Measurements from ENCODE around the gene UCHL5. TPM values are rescaled to one million over a fixed set of nuclear protein-coding genes. Genes with fewer than 3 reads are reported as not detected.

The UCHL5 gene
- total and polyA plus RNA-seq, 4 donors = 14.5 to 29.7 (median 21.6) TPM

DNA sequence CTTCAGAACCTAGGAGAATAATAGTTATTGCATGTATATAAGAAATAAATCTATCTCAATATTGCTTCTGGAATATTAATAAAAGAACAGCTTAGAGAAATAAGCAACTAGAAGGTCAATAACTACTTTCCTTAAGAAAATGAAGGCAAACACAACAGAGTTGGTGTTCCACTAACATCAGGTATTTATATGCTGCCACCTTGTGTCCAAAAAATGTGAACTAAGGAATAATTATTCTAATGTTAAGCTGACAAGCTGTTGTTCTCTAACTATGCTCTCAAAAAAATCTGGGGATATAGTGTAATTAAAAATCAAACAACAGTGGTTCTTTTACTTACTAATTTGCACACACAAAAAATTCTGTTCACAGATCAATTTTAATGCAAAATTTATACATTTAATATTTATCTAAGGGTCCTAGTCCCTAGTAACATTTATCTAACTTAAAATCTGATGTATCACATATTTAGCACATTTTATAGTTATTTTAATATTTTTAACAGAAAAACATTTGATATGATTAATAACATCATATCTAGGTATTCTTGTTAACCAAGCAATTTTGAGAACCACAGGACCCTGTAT lies 39.6 kb downstream of the UCHL5 start:
- Histone ChIP-seq H3K27me3 (ENCODE audit: control insufficient read depth in 4 of 4, insufficient read depth in 4 of 4, low read length in 3 of 4) (no peaks in the 10 kb centered on the region), H3K36me3 (ENCODE audit: control insufficient read depth in 4 of 4, insufficient read depth in 3 of 4, low read depth in 1 of 4, low read length in 3 of 4) (peaks cover 0 to 7% (median 2%) of the 10 kb centered on the region in 4 donors), H3K4me3 (ENCODE audit: low read depth in 1 of 3, low read length in 3 of 3) (no peak overlapping the region), H3K9ac (ENCODE audit: low read depth in 1 of 2, low read length in 2 of 2) (no peak overlapping the region), H3K27ac (ENCODE audit: low read depth in 1 of 2, low read length in 2 of 2) (no peak overlapping the region), H3K9me3 (ENCODE audit: control insufficient read depth in 4 of 4, low read length in 3 of 4) (no peaks in the 10 kb centered on the region), H3K4me1 (ENCODE audit: control insufficient read depth in 4 of 4, insufficient read depth in 4 of 4, low read length in 3 of 4) (no peaks in the 10 kb centered on the region)
- TF ChIP-seq, protein P1, sequence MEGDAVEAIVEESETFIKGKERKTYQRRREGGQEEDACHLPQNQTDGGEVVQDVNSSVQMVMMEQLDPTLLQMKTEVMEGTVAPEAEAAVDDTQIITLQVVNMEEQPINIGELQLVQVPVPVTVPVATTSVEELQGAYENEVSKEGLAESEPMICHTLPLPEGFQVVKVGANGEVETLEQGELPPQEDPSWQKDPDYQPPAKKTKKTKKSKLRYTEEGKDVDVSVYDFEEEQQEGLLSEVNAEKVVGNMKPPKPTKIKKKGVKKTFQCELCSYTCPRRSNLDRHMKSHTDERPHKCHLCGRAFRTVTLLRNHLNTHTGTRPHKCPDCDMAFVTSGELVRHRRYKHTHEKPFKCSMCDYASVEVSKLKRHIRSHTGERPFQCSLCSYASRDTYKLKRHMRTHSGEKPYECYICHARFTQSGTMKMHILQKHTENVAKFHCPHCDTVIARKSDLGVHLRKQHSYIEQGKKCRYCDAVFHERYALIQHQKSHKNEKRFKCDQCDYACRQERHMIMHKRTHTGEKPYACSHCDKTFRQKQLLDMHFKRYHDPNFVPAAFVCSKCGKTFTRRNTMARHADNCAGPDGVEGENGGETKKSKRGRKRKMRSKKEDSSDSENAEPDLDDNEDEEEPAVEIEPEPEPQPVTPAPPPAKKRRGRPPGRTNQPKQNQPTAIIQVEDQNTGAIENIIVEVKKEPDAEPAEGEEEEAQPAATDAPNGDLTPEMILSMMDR (IDR thresholded peaks at IDR 0.05; ENCODE audit: low read depth, low read length, missing input control) = peak; percentile 49
- no peak for TF ChIP-seq SP1 (IDR thresholded peaks at IDR 0.05)
- peak; percentile 83 to 84 for TF ChIP-seq RAD21 (IDR thresholded peaks at IDR 0.05)
- TF ChIP-seq, protein P2, sequence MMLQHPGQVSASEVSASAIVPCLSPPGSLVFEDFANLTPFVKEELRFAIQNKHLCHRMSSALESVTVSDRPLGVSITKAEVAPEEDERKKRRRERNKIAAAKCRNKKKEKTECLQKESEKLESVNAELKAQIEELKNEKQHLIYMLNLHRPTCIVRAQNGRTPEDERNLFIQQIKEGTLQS (IDR thresholded peaks at IDR 0.05) = no peak
- no peak for DNase-seq (ENCODE audit: low spot score)

DNA sequence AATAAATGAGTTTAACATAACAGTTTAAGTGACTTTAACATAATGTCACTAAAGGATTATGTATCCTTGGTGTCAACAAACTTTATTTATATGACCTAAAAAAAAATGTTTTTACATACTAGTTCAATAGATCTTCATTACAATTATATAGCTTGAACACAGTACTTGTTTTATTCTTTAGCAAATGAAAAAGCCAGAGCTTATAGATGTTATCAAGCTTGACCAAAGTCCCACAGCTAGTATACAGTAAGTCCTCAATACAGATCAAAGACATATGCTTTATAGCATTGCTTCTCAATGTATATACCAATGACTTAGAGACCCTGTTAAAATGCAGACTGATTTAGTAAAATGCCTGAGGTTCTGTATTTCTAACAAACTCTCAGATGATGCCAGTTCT lies 42.4 kb downstream of the UCHL5 start:
- no peak for DNase-seq (ENCODE audit: low spot score)

More for the DNA sequence above, 42.4 kb downstream of the UCHL5 start:
- Histone ChIP-seq H3K4me1 (ENCODE audit: control insufficient read depth in 4 of 4, insufficient read depth in 4 of 4, low read length in 3 of 4) (peaks cover 0 to 2% (median 0%) of the 10 kb centered on the region in 4 donors), H3K27ac (ENCODE audit: low read depth in 1 of 2, low read length in 2 of 2) (no peak overlapping the region), H3K9ac (ENCODE audit: low read depth in 1 of 2, low read length in 2 of 2) (no peak overlapping the region), H3K27me3 (ENCODE audit: control insufficient read depth in 4 of 4, insufficient read depth in 4 of 4, low read length in 3 of 4) (no peaks in the 10 kb centered on the region), H3K9me3 (ENCODE audit: control insufficient read depth in 4 of 4, low read length in 3 of 4) (no peaks in the 10 kb centered on the region), H3K36me3 (ENCODE audit: control insufficient read depth in 4 of 4, insufficient read depth in 3 of 4, low read depth in 1 of 4, low read length in 3 of 4) (peaks cover 0 to 7% (median 2%) of the 10 kb centered on the region in 4 donors), H3K4me3 (ENCODE audit: low read depth in 1 of 3, low read length in 3 of 3) (no peak overlapping the region)
- TF ChIP-seq SP1 (IDR thresholded peaks at IDR 0.05) (no peak), YY1 (IDR thresholded peaks at IDR 0.05) (no peak), TAF1 (conservative IDR thresholded peaks at IDR 0.05) (no peak), RAD21 (IDR thresholded peaks at IDR 0.05) (no peak), NR2F2 (IDR thresholded peaks at IDR 0.05) (no peak), JUND (IDR thresholded peaks at IDR 0.05) (no peak), GABPA (IDR thresholded peaks at IDR 0.05 in 1 of 2, conservative IDR thresholded peaks at IDR 0.05 in 1 of 2) (no peak), FOXA2 (IDR thresholded peaks at IDR 0.05) (no peak), HNF4A (conservative IDR thresholded peaks at IDR 0.05) (no peak), EGR1 (IDR thresholded peaks at IDR 0.05; ENCODE audit: low read depth in 2 of 2) (no peak), FOXA1 (IDR thresholded peaks at IDR 0.05) (no peak), HNF4G (IDR thresholded peaks at IDR 0.05) (no peak), RXRA (IDR thresholded peaks at IDR 0.05) (no peak)
- TF ChIP-seq, protein P1 (IDR thresholded peaks at IDR 0.05; ENCODE audit: low read depth, low read length, missing input control) = no peak
- TF ChIP-seq, protein P3, sequence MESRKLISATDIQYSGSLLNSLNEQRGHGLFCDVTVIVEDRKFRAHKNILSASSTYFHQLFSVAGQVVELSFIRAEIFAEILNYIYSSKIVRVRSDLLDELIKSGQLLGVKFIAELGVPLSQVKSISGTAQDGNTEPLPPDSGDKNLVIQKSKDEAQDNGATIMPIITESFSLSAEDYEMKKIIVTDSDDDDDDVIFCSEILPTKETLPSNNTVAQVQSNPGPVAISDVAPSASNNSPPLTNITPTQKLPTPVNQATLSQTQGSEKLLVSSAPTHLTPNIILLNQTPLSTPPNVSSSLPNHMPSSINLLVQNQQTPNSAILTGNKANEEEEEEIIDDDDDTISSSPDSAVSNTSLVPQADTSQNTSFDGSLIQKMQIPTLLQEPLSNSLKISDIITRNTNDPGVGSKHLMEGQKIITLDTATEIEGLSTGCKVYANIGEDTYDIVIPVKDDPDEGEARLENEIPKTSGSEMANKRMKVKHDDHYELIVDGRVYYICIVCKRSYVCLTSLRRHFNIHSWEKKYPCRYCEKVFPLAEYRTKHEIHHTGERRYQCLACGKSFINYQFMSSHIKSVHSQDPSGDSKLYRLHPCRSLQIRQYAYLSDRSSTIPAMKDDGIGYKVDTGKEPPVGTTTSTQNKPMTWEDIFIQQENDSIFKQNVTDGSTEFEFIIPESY (IDR thresholded peaks at IDR 0.05) = no peak
- TF ChIP-seq, protein P4, sequence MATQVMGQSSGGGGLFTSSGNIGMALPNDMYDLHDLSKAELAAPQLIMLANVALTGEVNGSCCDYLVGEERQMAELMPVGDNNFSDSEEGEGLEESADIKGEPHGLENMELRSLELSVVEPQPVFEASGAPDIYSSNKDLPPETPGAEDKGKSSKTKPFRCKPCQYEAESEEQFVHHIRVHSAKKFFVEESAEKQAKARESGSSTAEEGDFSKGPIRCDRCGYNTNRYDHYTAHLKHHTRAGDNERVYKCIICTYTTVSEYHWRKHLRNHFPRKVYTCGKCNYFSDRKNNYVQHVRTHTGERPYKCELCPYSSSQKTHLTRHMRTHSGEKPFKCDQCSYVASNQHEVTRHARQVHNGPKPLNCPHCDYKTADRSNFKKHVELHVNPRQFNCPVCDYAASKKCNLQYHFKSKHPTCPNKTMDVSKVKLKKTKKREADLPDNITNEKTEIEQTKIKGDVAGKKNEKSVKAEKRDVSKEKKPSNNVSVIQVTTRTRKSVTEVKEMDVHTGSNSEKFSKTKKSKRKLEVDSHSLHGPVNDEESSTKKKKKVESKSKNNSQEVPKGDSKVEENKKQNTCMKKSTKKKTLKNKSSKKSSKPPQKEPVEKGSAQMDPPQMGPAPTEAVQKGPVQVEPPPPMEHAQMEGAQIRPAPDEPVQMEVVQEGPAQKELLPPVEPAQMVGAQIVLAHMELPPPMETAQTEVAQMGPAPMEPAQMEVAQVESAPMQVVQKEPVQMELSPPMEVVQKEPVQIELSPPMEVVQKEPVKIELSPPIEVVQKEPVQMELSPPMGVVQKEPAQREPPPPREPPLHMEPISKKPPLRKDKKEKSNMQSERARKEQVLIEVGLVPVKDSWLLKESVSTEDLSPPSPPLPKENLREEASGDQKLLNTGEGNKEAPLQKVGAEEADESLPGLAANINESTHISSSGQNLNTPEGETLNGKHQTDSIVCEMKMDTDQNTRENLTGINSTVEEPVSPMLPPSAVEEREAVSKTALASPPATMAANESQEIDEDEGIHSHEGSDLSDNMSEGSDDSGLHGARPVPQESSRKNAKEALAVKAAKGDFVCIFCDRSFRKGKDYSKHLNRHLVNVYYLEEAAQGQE (IDR thresholded peaks at IDR 0.05) = no peak
- TF ChIP-seq, protein P5, sequence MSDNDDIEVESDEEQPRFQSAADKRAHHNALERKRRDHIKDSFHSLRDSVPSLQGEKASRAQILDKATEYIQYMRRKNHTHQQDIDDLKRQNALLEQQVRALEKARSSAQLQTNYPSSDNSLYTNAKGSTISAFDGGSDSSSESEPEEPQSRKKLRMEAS (IDR thresholded peaks at IDR 0.05) = no peak
